OCI-LY3 (cell line): ENCODE data around the gene HOOK1.

ENCODE experiments used
- EZH2phosphoT487 ChIP-seq: fragments of 200-600 bp; shearing (Covaris generic); IDR thresholded peaks from 2 replicates; pipeline ENCODE4 v1.6.1; 2018; ENCODE audit warnings: antibody characterized with exemption, mixed run types, low read depth
- TF ChIP-seq, protein P1 (sequence below): fragments of 200-600, 300-600 bp; sonication (generic); IDR thresholded peaks from 2 replicates; pipeline ENCODE4 v1.5.1; 2014; ENCODE audit warnings: antibody characterized with exemption, low read length, low read depth

DNA sequence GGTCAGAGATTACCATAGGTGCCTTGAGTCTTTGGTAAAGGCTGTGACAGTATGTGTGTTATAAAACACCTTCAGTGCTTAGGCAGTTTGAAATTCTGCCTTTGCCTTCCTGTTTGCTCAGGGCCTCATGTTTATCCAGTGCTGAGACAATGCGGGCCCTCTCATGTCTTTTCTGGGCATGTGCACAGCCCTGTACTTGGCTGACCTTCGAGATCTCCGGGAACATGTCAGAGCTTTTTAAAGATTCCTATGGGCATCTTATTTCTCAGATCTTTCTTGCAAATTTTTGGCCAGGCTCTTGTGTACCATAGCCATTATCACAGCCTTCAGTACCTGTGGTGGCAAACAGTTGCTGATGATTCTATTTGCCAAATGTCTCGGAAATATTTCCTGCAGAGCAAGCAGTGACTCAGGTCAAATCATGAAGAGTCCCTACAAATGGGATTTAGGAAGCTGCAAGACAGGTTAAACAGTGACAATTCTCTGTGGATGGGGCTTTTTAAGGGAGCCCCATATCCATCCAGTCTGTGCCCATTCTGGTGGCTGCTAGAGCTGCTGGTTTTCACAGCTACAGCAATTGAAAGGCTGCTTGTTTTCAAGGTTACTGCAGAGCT lies 42.1 kb downstream of the HOOK1 start:
- TF ChIP-seq, protein P1, sequence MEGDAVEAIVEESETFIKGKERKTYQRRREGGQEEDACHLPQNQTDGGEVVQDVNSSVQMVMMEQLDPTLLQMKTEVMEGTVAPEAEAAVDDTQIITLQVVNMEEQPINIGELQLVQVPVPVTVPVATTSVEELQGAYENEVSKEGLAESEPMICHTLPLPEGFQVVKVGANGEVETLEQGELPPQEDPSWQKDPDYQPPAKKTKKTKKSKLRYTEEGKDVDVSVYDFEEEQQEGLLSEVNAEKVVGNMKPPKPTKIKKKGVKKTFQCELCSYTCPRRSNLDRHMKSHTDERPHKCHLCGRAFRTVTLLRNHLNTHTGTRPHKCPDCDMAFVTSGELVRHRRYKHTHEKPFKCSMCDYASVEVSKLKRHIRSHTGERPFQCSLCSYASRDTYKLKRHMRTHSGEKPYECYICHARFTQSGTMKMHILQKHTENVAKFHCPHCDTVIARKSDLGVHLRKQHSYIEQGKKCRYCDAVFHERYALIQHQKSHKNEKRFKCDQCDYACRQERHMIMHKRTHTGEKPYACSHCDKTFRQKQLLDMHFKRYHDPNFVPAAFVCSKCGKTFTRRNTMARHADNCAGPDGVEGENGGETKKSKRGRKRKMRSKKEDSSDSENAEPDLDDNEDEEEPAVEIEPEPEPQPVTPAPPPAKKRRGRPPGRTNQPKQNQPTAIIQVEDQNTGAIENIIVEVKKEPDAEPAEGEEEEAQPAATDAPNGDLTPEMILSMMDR, result no peak
- no peak for TF ChIP-seq EZH2phosphoT487
